Stimulated activated CD4-positive, alpha-beta T cell treated with anti-CD3 and anti-CD28 coated beads, TNF-alpha, amount 100 ng/mL, for 1 hour (primary cell): ENCODE measurements around the gene LRP10.

ENCODE experiments used
- DNase-seq, 3 donors: peaks; one replicate each; pipeline ENCODE4 v3.0.0-alpha.2; 2020; ENCODE audit warnings: low read depth in 3 of 3, low spot score in 1 of 3

LRP10 gene

GRCh38 chr14:22884738-22885523 lies 13.4 kb downstream of the LRP10 start:
- DNase-seq = no peak

DNA sequence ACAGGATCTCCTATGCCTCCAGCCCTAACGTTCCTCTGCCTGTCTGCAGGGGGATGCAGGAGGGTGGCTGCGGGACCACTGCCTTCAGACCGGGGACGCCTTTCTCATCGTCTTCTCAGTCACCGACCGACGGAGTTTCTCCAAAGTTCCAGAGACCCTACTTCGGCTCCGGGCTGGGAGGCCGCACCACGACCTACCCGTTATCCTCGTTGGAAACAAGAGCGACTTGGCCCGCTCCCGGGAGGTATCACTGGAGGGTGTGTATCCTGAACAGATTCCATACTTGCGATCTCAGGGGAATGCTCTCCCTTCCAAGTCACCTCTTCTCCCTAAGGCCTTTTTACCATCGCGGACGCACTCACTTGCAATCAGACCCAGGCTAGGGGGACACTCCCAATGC lies 14.4 kb downstream of the LRP10 start:
- no peak for DNase-seq

- peak; percentile 47 to 61 (median 57) for DNase-seq
Observed at GRCh38 chr14:22886500-22887259, 15.1 kb downstream of the LRP10 start.

DNA sequence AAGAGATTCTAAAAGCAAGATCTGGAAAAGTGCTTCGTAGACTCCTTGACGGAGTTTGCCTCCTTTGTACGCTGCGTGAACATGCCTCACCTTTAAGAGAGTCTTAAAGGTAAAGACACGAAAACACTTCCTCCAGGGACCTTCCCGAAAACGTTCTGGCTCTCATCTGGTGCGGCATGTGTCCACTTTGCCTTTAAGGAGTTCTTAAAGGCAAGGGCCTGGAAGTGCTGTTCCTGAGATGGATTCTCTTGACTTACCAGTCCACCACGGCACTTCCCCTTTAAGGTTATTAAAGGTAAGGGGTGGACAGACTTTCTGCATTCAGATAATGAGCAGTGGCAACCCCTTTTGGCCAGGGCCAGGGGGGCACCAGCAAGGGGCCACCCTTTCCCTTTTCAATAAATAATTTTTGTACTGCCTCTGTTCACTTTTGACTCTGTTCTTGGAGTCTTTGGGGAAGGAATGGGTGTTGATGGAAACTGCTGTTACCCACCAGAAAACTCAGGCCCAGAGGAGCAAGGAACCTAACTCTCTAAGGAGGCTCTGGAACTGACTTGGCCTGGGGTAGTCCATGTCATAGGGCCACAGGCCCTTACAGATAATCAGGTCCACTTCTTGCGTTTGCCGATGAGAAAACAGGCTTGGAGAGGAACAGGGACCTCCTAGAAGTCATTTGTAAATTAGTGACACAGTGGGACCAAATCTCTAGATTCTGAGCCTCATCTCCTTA lies 15.9 kb downstream of the LRP10 start:
- DNase-seq = no peak

DNA sequence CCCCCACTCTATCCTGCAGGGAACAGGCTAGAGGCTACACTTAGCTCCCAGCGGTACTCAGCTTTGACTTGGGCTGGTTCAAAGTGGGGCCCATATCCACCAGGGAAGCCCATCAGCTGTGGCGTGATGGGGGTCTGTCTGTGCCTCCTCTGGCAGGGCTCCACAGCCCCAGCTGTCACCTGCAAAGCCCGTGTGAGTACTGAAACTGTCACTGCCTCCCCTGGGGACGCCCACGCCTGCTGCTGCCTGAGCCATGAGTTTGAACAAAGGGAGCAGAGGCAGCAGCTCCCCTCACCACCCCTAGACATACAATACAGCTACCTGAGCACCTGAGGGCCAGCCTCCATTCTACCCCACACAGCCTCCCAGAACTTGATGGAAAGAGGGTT lies 16.4 kb downstream of the LRP10 start:
- DNase-seq = peak in 1 of 3 donors; percentile 55

DNA sequence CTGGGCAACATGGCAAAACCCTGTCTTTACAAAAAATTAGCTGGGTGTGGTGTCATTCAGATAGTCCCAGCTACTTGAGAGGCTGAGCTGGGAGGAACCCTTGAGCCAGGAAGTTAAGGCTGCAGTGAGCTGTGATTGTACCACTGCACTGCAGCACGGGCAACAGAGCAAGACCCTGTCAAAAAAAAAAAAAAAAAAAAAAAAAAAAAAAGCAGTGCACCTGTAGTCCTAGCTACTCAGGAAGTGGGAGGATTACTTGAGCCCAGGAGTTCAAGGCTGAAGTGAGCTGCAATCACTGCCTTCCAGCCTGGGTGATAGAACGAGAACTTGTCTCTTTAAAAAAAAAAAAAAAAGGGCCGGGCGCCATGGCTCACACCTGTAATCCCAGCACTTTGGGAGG lies 17.1 kb downstream of the LRP10 start:
- no peak for DNase-seq

GRCh38 chr14:22890416-22890815 lies 18.9 kb downstream of the LRP10 start:
- no peak for DNase-seq

DNA sequence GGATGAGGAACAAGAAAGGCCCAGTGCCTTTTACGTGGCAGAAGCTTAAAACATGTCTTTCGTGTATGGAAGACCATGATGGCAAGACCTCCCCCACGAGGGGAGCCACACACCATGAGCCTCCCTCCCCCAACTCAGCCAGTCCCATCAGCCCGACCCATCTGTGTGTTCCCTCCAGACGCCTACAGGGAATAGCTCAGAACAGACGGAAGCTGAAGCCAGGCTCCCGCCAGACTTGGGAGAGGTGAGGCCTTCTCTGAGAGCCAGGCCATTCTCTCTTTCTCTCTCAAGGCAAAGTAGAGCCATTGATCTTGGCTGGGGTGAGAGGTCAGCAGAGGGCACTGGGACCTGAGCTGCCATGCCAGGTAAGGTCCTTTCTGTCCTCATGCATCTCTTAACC lies 20.9 kb downstream of the LRP10 start:
- DNase-seq = no peak

GRCh38 chr14:22893706-22894105 lies 22.2 kb downstream of the LRP10 start:
- no peak for DNase-seq

DNA sequence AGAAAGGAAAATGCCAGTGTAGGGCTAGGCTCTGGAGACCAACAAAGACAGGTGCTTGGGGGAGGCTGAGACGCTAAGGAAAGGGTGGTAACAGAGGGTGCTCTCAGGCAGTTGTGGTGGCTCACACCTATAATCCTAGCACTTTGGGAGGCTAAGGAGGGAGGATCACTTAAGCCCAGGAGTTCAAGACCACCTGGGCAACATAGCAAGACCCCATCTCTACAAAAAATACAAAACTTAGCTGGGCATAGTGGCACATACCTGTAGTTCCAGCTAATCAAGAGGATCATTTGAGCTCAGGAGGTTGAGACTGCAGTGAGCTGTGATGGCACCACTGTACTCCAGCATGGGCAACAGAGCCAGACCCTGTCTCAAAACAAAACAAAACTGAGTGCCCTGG lies 23.9 kb downstream of the LRP10 start:
- DNase-seq = no peak

DNA sequence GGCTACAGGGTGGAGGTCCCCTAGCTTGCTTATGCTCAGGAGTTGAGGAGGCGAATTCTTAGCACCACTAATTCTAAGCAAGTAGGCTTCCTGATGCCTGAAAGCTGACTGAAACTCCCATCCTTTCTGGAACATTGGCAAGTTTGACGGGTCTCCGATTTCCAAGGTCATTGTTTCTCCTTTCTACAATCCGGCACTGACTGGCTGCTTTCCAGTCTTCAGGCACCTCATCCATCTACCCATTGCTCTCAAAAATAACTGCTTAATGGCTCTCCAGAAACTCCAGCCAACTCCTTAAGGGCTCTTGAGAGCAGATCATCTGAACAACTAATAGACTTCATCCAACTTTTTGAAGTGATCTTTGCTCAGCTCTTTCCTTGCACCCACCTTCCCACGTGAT lies 24.8 kb downstream of the LRP10 start:
- no peak for DNase-seq

DNA sequence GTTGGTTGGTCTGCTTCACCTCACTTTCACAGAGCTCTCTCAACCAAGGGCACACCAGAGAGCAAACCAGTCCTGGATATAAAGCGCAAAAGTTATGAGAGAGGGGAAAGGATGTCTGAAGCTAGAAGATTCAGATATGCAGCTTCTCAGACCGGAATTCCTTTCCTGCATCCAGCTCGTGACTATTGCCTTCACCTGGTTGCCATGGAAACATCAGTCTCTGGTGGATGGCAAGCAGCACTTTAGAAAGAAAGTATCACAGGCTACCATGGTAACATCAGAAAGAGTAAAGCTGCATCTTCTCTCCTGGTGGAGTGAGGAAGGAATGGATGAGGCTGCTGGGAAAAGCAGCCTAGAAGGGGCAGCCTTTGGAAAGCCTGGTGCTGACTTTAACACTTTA lies 25.2 kb downstream of the LRP10 start:
- DNase-seq = no peak

- DNase-seq = no peak
Observed at GRCh38 chr14:22897357-22897756, 25.8 kb downstream of the LRP10 start.

- no peak for DNase-seq
Observed at GRCh38 chr14:22898302-22899090, 27.0 kb downstream of the LRP10 start.

GRCh38 chr14:22900081-22900799 lies 28.7 kb downstream of the LRP10 start:
- no peak for DNase-seq

GRCh38 chr14:22901799-22902198 lies 30.3 kb downstream of the LRP10 start:
- no peak for DNase-seq

DNA sequence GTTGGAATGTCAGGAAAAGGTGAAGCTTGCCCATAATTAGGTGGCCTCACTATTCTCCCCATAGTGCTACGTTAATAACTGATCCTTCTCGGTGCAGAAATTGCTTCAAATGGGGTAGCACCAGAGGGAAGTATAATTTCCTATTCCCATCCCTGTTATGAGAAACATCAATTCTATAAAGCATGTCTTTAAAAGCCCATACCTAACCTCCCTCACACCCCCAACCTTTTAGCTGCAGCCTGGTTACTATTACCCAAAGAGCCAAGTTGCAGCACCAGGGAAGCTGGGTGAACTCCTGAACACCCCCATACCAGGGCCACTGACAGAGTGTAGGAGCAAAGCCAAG lies 32.2 kb downstream of the LRP10 start:
- no peak for DNase-seq

DNA sequence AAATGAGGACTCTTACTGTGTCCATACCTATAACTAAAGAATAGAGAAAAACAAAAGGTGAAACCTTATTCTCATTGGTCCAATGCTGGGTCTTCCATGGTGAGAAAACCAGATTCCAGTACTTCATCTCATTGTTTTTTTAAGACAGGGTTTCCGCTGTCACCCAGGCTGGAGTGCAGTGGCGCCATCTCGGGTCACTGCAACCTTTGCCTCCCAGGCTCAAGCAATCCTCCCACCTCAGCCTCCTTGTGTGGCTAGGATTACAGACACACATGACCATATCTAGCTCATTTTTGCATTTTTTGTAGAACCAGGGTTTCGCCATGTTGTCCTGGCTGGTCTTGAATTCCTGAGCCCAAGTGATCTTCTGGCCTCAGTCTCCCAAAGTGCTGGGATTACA lies 34.1 kb downstream of the LRP10 start:
- no peak for DNase-seq

DNA sequence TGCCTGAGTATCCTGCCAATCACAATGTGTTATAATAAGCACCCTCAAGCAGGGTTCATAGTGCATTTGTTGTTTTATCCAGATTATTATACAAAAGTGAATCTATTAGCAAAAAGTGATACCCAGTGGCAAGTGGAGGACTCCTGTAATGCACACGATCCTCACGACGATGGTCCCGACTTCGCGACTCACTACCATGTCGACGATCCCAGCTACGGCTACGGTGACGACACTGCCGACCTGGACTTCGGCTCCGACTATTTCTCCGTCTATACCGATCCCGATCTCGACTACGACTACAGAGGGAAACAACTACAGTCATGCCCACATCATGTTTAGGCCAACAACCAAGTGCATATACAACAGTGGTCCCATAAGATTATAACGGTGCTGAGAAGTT lies 34.5 kb downstream of the LRP10 start:
- no peak for DNase-seq

- no peak for DNase-seq
Observed at GRCh38 chr14:22907429-22907828, 35.9 kb downstream of the LRP10 start.

DNA sequence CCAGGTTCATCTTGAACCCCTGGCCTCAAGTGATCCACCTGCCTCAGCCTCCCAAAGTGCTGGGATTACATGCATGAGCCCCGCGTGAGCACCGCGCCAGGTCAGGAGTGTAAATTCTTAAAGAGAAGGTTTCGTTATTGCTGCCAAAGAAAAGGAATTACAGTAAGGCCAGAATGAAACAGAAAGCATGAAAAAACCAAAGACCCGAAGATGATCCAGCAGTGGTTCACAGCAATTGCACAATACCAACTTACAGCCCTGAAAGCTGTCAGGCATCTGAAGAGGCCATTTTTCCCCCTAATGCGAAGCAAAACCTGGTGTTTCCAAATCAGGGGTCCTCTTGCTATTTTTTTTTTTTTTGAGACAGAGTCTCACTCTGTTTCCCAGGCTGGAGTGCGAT lies 37.1 kb downstream of the LRP10 start:
- DNase-seq = no peak
